GM12892 (cell line): ENCODE results near the gene CASKIN1.

Source experiments
- POLR2A ChIP-seq: IDR thresholded peaks from 2 replicates; pipeline ENCODE4 v1.6.1; 2011; ENCODE audit warnings: low read depth, low read length, control low read depth
- TAF1 ChIP-seq: IDR thresholded peaks from 2 replicates; pipeline ENCODE4 v1.6.1; 2011; ENCODE audit warnings: low read depth, mild to moderate bottlenecking, control low read depth, low read length, borderline replicate concordance

- TF ChIP-seq TAF1 (no peak), POLR2A (no peak)
Measured at GRCh38 chr16:2173916-2174315, 22.5 kb downstream of the CASKIN1 start.
